ENCODE results near the gene VIPR1.

Gene VIPR1

DNA sequence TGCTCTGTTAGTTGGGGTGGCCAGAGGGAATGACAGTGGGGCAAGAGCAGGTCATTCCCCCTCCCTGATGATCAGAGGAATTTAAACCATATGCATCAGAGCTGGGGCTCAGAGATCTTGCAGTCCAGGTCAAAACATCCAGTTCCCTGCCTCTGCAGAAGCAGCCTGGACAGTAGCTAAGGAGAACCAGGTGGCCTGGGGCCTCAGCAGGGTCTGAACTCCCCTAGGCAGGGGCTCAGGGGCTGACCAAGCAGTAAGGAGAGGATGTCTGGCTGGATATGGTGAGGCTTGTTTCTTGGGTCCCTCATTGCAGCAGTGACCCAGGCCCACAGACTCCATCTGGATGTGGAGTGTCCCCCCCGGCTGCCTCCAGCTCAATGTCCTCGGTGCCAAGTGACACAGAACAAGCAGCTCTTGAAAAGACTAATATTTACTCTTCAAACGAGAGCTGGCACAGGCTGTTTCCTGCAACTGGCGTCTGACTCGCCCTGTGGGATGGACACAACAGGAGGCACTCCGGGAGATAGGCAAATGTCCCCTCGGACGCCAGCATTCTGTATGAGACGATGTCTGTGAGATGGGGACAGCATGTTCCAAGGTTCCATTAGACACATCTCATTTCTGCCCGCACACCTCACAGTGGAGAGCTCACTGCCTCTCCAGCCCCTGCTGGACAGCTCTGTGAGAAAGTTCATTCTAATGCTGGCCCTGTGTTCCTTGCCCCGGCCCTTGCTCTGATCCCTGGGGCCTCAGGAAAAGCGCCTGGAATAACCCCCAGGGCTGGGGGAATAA, 42.2 kb downstream of the VIPR1 start:
- TF ChIP-seq, protein P1, sequence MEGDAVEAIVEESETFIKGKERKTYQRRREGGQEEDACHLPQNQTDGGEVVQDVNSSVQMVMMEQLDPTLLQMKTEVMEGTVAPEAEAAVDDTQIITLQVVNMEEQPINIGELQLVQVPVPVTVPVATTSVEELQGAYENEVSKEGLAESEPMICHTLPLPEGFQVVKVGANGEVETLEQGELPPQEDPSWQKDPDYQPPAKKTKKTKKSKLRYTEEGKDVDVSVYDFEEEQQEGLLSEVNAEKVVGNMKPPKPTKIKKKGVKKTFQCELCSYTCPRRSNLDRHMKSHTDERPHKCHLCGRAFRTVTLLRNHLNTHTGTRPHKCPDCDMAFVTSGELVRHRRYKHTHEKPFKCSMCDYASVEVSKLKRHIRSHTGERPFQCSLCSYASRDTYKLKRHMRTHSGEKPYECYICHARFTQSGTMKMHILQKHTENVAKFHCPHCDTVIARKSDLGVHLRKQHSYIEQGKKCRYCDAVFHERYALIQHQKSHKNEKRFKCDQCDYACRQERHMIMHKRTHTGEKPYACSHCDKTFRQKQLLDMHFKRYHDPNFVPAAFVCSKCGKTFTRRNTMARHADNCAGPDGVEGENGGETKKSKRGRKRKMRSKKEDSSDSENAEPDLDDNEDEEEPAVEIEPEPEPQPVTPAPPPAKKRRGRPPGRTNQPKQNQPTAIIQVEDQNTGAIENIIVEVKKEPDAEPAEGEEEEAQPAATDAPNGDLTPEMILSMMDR (IDR thresholded peaks at IDR 0.05) = no peak
- H3K9me3 ChIP-seq = no peaks in the 10 kb centered on the region
- no peaks in the 10 kb centered on the region for H3K27me3 ChIP-seq
- H3K36me3 ChIP-seq = peaks cover 6% of the 10 kb centered on the region
- no peak overlapping the region for H3K4me3 ChIP-seq (ENCODE audit: low read depth in 1 of 2, low read length in 1 of 2)
- H3K4me1 ChIP-seq (ENCODE audit: control insufficient read depth in 1 of 2, insufficient read depth in 1 of 2, low read depth in 1 of 2, low read length in 1 of 2) = no peaks in the 10 kb centered on the region
- no peak overlapping the region for H3K27ac ChIP-seq

GRCh38 chr3:42545284-42545900, 42.9 kb downstream of the VIPR1 start:
- H3K4me3 ChIP-seq (ENCODE audit: low read depth in 1 of 2, low read length in 1 of 2) = no peak overlapping the region
- no peaks in the 10 kb centered on the region for H3K4me1 ChIP-seq (ENCODE audit: control insufficient read depth in 1 of 2, insufficient read depth in 1 of 2, low read depth in 1 of 2, low read length in 1 of 2)
- peaks cover 6% of the 10 kb centered on the region for H3K36me3 ChIP-seq
- TF ChIP-seq, protein P1 (IDR thresholded peaks at IDR 0.05) = no peak
- H3K27me3 ChIP-seq = no peaks in the 10 kb centered on the region
- H3K9me3 ChIP-seq = no peaks in the 10 kb centered on the region
- H3K27ac ChIP-seq = no peak overlapping the region

- H3K27me3 ChIP-seq = no peaks in the 10 kb centered on the region
- H3K36me3 ChIP-seq = peaks cover 16% of the 10 kb centered on the region
- no peaks in the 10 kb centered on the region for H3K9me3 ChIP-seq
- H3K4me3 ChIP-seq (ENCODE audit: low read depth in 1 of 2, low read length in 1 of 2) = no peak overlapping the region
- no peaks in the 10 kb centered on the region for H3K4me1 ChIP-seq (ENCODE audit: control insufficient read depth in 1 of 2, insufficient read depth in 1 of 2, low read depth in 1 of 2, low read length in 1 of 2)
- TF ChIP-seq, protein P1 (IDR thresholded peaks at IDR 0.05) = no peak
- H3K27ac ChIP-seq = no peak overlapping the region
Measured at GRCh38 chr3:42546691-42547213, 44.3 kb downstream of the VIPR1 start.

DNA sequence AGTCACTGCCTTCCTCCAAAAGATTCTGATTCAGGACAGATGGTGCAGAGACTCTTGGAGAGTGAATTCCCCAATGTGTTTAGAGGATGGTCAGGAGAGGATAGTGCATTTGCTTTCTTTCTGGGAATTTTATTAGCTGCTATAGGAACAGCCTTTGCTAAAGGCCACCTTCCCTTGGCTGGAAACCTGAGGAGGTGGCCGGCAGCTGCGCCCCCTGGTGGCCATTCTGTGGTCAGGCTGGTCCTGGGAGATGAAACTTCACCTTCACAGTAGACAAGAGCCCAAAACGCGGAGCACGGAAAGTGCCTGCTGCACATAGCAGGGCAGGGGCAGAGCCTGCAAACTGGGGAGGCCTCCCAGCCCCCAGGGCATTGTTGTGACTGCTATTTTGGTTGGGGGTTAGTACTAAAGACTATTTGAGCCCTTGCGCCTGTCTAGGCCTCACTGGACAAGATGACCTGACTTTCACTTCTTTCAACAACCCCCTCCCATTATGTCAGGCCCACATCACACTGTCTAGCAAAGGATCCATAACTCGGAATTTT, 45.0 kb downstream of the VIPR1 start:
- no peak overlapping the region for H3K4me3 ChIP-seq (ENCODE audit: low read depth in 1 of 2, low read length in 1 of 2)
- no peaks in the 10 kb centered on the region for H3K4me1 ChIP-seq (ENCODE audit: control insufficient read depth in 1 of 2, insufficient read depth in 1 of 2, low read depth in 1 of 2, low read length in 1 of 2)
- TF ChIP-seq, protein P1 (IDR thresholded peaks at IDR 0.05) = peak; percentile 90

DNA sequence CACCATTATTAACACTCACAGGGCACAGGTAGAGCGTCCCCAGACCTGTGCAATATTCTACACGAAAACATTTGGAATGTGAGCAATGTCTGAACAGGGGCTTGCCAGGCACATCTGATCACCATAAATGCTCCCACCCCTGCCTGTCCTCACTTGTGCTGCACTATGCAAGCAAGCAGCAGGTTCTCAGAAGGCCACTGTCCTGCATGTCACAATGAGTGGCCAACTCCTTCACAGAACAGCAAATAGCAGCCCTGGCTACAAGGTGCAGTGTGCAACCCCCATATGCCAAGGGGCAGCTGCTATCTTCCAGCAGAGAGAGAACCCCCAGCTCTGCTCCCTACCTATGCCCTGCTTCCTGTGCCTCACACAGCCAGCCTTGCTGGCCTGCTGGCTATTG, 46.7 kb downstream of the VIPR1 start:
- no peak overlapping the region for H3K4me3 ChIP-seq (ENCODE audit: low read depth in 1 of 2, low read length in 1 of 2)
- no peak overlapping the region for H3K27ac ChIP-seq
- no peaks in the 10 kb centered on the region for H3K4me1 ChIP-seq (ENCODE audit: control insufficient read depth in 1 of 2, insufficient read depth in 1 of 2, low read depth in 1 of 2, low read length in 1 of 2)
- peaks cover 40% of the 10 kb centered on the region for H3K36me3 ChIP-seq
- TF ChIP-seq, protein P1 (IDR thresholded peaks at IDR 0.05) = no peak
- no peaks in the 10 kb centered on the region for H3K27me3 ChIP-seq
- H3K9me3 ChIP-seq = no peaks in the 10 kb centered on the region

More for the DNA sequence above, 45.0 kb downstream of the VIPR1 start:
- Histone ChIP-seq H3K36me3 (peaks cover 24% of the 10 kb centered on the region), H3K9me3 (no peaks in the 10 kb centered on the region), H3K27me3 (no peaks in the 10 kb centered on the region), H3K27ac (no peak overlapping the region)
